Mesenchymal stem cell (in vitro differentiated cells and primary cell): ENCODE results near the gene RADX. TPM values are rescaled to one million over a fixed set of nuclear protein-coding genes. Genes with fewer than 3 reads are reported as not detected.

Source experiments
- DNase-seq: peaks from one replicate; pipeline ENCODE4 v3.0.0-alpha.2; 2013
- H2AFZ ChIP-seq: one replicate; pipeline ENCODE4 v1.6.1; 2013; ENCODE audit warnings: low read depth, mild to moderate bottlenecking, control low read depth, inconsistent platforms, low read length, moderate library complexity
- H2AK5ac ChIP-seq: 2 replicates; pipeline ENCODE4 v1.6.1; 2013; ENCODE audit warnings: low read length, moderate library complexity, mild to moderate bottlenecking, inconsistent platforms; ENCODE audit not compliant: severe bottlenecking
- H2BK120ac ChIP-seq: one replicate; pipeline ENCODE4 v1.6.1; 2013; ENCODE audit warnings: low read depth, mild to moderate bottlenecking, inconsistent platforms, low read length, moderate library complexity
- H2BK12ac ChIP-seq, 2 experiments: one replicate each; pipeline ENCODE4 v1.6.1; 2013; ENCODE audit warnings: inconsistent platforms in 2 of 2, low read length in 2 of 2, mild to moderate bottlenecking in 2 of 2, moderate library complexity in 2 of 2, control low read depth in 1 of 2
- H2BK15ac ChIP-seq: one replicate; pipeline ENCODE4 v1.6.1; 2013; ENCODE audit warnings: mild to moderate bottlenecking, low read depth, inconsistent platforms; ENCODE audit not compliant: poor library complexity, severe bottlenecking
- H2BK5ac ChIP-seq: 2 replicates; pipeline ENCODE4 v1.6.1; 2013; ENCODE audit warnings: low read depth, mild to moderate bottlenecking, low read length, control low read depth, inconsistent platforms; ENCODE audit not compliant: poor library complexity, severe bottlenecking
- H3K14ac ChIP-seq, 2 experiments: one replicate each; pipeline ENCODE4 v1.6.1; 2013; ENCODE audit warnings: inconsistent platforms in 2 of 2, low read length in 2 of 2, control low read depth in 1 of 2, mild to moderate bottlenecking in 1 of 2, moderate library complexity in 1 of 2
- H3K18ac ChIP-seq, 2 experiments: one replicate each; pipeline ENCODE4 v1.6.1; 2013; ENCODE audit warnings: inconsistent platforms in 2 of 2, low read length in 2 of 2, control low read depth in 1 of 2, low read depth in 1 of 2, mild to moderate bottlenecking in 1 of 2
- H3K23ac ChIP-seq, 2 experiments: one replicate each; pipeline ENCODE4 v1.6.1; 2013; ENCODE audit warnings: inconsistent platforms in 2 of 2, low read length in 2 of 2, mild to moderate bottlenecking in 2 of 2, moderate library complexity in 2 of 2, control low read depth in 1 of 2
- H3K27ac ChIP-seq: 2 replicates; pipeline ENCODE4 v1.5.1; 2013; ENCODE audit warnings: mild to moderate bottlenecking, moderate library complexity, low read length, control low read depth, inconsistent platforms; ENCODE audit not compliant: poor library complexity, severe bottlenecking
- H3K27me3 ChIP-seq, 2 experiments: 2 replicates each; pipeline versions ENCODE4 v1.6.1 to v1.7.0; 2013; ENCODE audit warnings: low read length in 2 of 2, mild to moderate bottlenecking in 2 of 2, moderate library complexity in 2 of 2, control low read depth in 1 of 2, inconsistent platforms in 1 of 2; ENCODE audit not compliant: control insufficient read depth in 1 of 2, insufficient read depth in 1 of 2
- H3K36me3 ChIP-seq, 2 experiments: 2 replicates each; pipeline versions ENCODE4 v1.6.1 to v1.7.0; 2013; ENCODE audit warnings: low read length in 2 of 2, control low read depth in 1 of 2, inconsistent platforms in 1 of 2, low read depth in 1 of 2, mild to moderate bottlenecking in 1 of 2; ENCODE audit not compliant: insufficient read depth in 2 of 2, control insufficient read depth in 1 of 2
- H3K4ac ChIP-seq, 2 experiments: one replicate each; pipeline ENCODE4 v1.6.1; 2013; ENCODE audit warnings: inconsistent platforms in 2 of 2, low read length in 2 of 2, mild to moderate bottlenecking in 2 of 2, moderate library complexity in 2 of 2, control low read depth in 1 of 2, low read depth in 1 of 2
- H3K4me1 ChIP-seq: 2 replicates; pipeline ENCODE4 v1.6.1; 2013; ENCODE audit warnings: low read depth, low read length, control low read depth; ENCODE audit not compliant: control insufficient read depth, insufficient read depth
- H3K4me2 ChIP-seq: 2 replicates; pipeline ENCODE4 v1.6.1; 2013; ENCODE audit warnings: low read length, mild to moderate bottlenecking, inconsistent platforms; ENCODE audit not compliant: poor library complexity, severe bottlenecking
- H3K4me3 ChIP-seq, 2 experiments: 2 replicates each; pipeline versions ENCODE4 v1.5.1 to v1.7.0; 2013; ENCODE audit warnings: low read length in 2 of 2, mild to moderate bottlenecking in 2 of 2, control low read depth in 1 of 2, low read depth in 1 of 2; ENCODE audit not compliant: insufficient read depth in 1 of 2
- H3K79me1 ChIP-seq: replicated peaks from 2 replicates; pipeline ENCODE4 v1.6.1; 2013; ENCODE audit warnings: mild to moderate bottlenecking, control low read depth, low read length, inconsistent platforms; ENCODE audit not compliant: poor library complexity, severe bottlenecking
- H3K9ac ChIP-seq: 2 replicates; pipeline ENCODE4 v1.7.0; 2013; ENCODE audit warnings: mild to moderate bottlenecking, low read length, moderate library complexity
- H3K9me3 ChIP-seq: 2 replicates; pipeline ENCODE4 v1.7.0; 2013; ENCODE audit warnings: mild to moderate bottlenecking, low read length; ENCODE audit not compliant: control insufficient read depth
- H4K8ac ChIP-seq: one replicate; pipeline ENCODE4 v1.6.1; 2013; ENCODE audit warnings: inconsistent platforms, mild to moderate bottlenecking, low read length, moderate library complexity
- H4K91ac ChIP-seq: one replicate; pipeline ENCODE4 v1.6.1; 2013; ENCODE audit warnings: mild to moderate bottlenecking, low read length, inconsistent platforms
- WGBS: methylation state at CpG from one replicate; pipeline ENCODE4 v1.1.7; 2013; ENCODE audit warnings: mixed read lengths; 5-methylcytosine and 5-hydroxymethylcytosine counted together
- small RNA-seq: library from polyadenylated mRNA; stranded (forward); fragments of <200 nt; extraction: miRNeasy Mini kit (QIAGEN cat#:217004); gene quantifications from one replicate; pipeline ENCODE3, GENCODE V24; 2013; ENCODE audit warnings: low read depth

RADX gene

GRCh38 chrX:106726485-106727437 is 115.0 kb downstream of the RADX start, which contains the start of gene RNF128:
Gene RNF128 (plus strand): TSS chrX:106726701. CDS start chrX:106726914, 213 bp downstream.
- no peak within 1 kb of the TSS for H2AFZ ChIP-seq
- no peak within 1 kb of the TSS for H2BK12ac ChIP-seq
- peak within 1 kb of the TSS in 1 of 2 experiments; percentile 27 for H3K14ac ChIP-seq
- peak within 1 kb of the TSS; percentile 53 for H3K9ac ChIP-seq
- H2BK5ac ChIP-seq, result no peak within 1 kb of the TSS
- H3K4me1 ChIP-seq, result peaks cover 4% of the 10 kb centered on the region
- peaks cover 3 to 67% of the 10 kb centered on the region in 2 experiments for H3K27me3 ChIP-seq
- no peak within 1 kb of the TSS for H2BK15ac ChIP-seq
- DNase-seq, result peak; percentile 22
- no peak within 1 kb of the TSS for H4K91ac ChIP-seq
- H2AK5ac ChIP-seq, result no peak within 1 kb of the TSS
- H4K8ac ChIP-seq, result no peak within 1 kb of the TSS
- no peaks in the 10 kb centered on the region for H3K36me3 ChIP-seq
- H2BK120ac ChIP-seq, result no peak within 1 kb of the TSS
- WGBS, result 2% methylated on average over 33 of the region's 79 CpGs
- no peaks in the 10 kb centered on the region for H3K9me3 ChIP-seq
- H3K4ac ChIP-seq, result no peak within 1 kb of the TSS
- peak within 1 kb of the TSS; percentile 94 for H3K4me2 ChIP-seq
- H3K79me1 ChIP-seq, result no peaks in the 10 kb centered on the region
- no peak within 1 kb of the TSS for H3K18ac ChIP-seq
- H3K23ac ChIP-seq, result no peak within 1 kb of the TSS
- no peak within 1 kb of the TSS for H3K27ac ChIP-seq
- peak within 1 kb of the TSS; percentile 67 to 77 for H3K4me3 ChIP-seq

- no peak overlapping the region for H3K27ac ChIP-seq
- H2BK5ac ChIP-seq, result no peak overlapping the region
- no peak overlapping the region for H3K23ac ChIP-seq
- no peak overlapping the region for H3K14ac ChIP-seq
- H3K4ac ChIP-seq, result no peak overlapping the region
- no peak overlapping the region for H3K4me2 ChIP-seq
- no peak overlapping the region for H2AK5ac ChIP-seq
- H3K27me3 ChIP-seq, result peaks cover 3 to 69% of the 10 kb centered on the region in 2 experiments
- no peak overlapping the region for H4K91ac ChIP-seq
- no peak for DNase-seq
- no peak overlapping the region for H2BK15ac ChIP-seq
- H2BK120ac ChIP-seq, result no peak overlapping the region
- H3K4me3 ChIP-seq, result no peak overlapping the region
- 63% methylated on average over 1 of the region's 2 CpGs for WGBS
- H2AFZ ChIP-seq, result no peak overlapping the region
- no peak overlapping the region for H2BK12ac ChIP-seq
- H3K9me3 ChIP-seq, result no peaks in the 10 kb centered on the region
- no peak overlapping the region for H3K9ac ChIP-seq
- H3K18ac ChIP-seq, result no peak overlapping the region
- H3K79me1 ChIP-seq, result no peaks in the 10 kb centered on the region
- peaks cover 4% of the 10 kb centered on the region for H3K4me1 ChIP-seq
- H3K36me3 ChIP-seq, result no peaks in the 10 kb centered on the region
- H4K8ac ChIP-seq, result no peak overlapping the region
Observed at GRCh38 chrX:106728337-106728736, 116.6 kb downstream of the RADX start.

Small RNA genes within 50 kb of the gene (small RNA-seq; reads per million reads assigned to genes)
- gene AL590808.1 (not detected), gene MIR548AN (not detected)
